HG03025 (cell line): ENCODE measurements around the gene SMIM32.

Experiments used
- ATAC-seq: cut with Tn5 transposase; IDR thresholded peaks from one replicate; pipeline ENCODE4 v1.9.1; 2021; ENCODE audit warnings: mild to moderate bottlenecking, moderate library complexity; ENCODE audit not compliant: unreplicated experiment, low FRiP score

The SMIM32 gene

DNA sequence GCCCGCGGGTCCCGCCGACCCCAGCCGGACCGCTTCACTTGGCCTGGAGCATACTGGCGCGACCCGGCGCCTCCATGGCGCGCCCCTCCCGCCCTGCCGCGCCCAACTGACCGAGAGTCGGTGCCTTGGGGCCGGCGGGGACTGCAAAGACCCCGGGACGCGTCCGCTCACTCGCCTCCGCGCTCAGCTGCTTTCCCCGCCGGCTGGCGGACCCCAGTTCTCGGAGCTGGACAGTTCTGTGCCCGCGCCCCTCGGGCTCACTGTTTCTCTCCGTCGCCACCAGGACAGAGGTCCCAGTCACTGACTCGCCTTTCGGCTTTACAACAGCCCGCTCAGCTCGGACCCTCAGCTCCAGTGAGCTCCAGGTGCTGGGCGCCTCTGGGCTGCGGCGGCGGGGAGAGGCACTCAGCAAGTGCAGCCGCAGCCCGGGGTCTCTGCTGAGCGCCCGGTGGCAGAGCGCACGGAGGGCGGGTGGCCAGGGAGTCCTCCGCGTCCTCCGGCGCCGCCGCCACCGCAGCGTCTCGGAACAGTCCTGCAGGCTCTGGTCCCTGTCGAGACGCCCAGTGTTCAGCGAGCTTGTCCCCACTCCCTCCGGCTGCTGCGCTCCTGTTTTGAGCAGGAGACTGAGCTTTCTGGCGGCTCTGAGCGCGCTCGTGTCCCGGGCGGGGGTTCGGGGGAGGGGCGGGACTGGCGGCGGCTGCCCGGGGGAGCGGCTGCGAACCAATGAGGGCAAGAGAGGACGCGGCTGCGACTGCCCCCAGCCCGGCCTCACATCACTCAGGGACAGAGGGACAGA, at the start of gene SMIM32:
Gene SMIM32 (minus strand): TSS at position 637 of the 796 bp plus-strand sequence. CDS start 638 bp downstream, outside the sequence.
- ATAC-seq = no peak

DNA sequence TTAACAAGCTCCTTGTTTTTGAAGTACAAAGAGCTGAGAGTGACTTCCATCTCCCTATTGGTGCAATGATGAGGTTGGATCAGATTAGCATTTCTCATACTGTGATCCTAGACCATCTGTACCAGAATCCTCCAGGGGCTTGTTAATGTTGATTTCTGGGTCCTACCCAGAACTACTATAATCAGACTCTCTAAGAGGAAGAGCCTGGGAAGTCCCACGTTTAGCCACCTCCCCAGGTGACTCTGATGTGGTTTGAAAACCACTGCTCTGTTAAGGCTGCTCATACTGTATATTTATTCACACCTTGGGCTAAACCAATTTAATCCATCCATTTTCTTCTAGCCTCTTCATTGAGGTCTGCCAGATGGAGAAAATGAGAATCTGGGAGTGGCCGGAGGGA, 49.6 kb upstream of the SMIM32 start:
- ATAC-seq = no peak

DNA sequence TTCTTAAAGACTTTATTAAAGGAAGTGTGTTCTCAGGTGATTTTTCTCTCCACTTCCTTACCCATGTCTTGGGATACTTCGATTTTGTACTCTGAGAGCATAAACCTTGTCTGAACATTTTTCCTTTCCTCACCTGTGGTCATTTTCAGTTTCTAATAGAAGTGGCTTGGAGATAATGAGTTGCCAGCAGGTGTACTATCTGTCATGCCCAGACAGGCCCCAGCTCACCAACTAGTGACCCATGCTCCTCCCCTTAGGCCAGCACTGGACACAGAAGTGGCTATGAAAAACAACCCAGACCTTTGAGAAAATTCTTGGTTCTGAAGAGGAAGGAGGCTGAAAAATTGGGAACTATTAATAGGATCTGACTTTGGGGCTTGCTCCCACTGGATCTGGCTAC, 49.2 kb upstream of the SMIM32 start:
- no peak for ATAC-seq

DNA sequence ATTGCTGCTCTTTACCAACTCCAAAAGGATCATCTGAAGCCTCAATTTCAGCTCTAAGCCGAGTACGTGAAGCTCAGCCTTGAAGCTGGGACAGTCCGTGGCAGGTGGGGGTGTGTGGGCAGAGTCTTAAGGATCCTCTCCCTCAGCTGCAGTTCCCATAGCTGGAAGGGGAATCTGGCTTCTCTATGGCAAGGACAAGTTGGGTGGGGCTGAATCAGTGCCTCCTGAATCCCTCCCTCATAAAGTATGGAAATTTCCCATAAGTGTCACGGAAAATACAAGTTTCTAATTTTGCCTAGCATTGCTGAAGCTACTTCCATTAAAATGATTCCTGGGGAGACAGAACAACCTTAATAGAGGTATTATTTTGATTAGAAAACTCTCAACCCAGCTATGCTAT, 47.9 kb upstream of the SMIM32 start:
- ATAC-seq = no peak

GRCh38 chr5:136236479-136237083, 43.6 kb upstream of the SMIM32 start:
- ATAC-seq = no peak

- no peak for ATAC-seq
Observed at GRCh38 chr5:136235321-136235720, 42.4 kb upstream of the SMIM32 start.

GRCh38 chr5:136232316-136232715, 39.4 kb upstream of the SMIM32 start:
- ATAC-seq = no peak

DNA sequence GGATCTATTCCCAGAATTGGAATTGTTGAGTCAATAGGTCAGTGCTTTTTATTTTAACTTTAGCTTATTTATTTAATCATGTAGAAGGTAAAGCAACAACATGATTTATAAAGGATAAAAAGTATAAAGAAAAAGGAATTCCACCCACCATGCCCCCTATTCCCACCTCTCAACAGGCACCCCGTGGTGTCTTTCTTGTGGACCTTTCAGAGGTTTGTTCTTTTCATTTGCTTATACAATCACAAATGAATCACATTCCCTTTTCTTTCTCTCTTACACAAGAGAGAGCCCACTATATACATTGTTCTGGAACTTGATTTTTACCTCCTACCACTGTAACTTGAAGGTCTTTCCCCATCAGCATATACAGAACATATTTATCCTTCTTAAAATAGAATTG, 37.2 kb upstream of the SMIM32 start:
- no peak for ATAC-seq

- no peak for ATAC-seq
Observed at GRCh38 chr5:136228136-136228757, 35.3 kb upstream of the SMIM32 start.

DNA sequence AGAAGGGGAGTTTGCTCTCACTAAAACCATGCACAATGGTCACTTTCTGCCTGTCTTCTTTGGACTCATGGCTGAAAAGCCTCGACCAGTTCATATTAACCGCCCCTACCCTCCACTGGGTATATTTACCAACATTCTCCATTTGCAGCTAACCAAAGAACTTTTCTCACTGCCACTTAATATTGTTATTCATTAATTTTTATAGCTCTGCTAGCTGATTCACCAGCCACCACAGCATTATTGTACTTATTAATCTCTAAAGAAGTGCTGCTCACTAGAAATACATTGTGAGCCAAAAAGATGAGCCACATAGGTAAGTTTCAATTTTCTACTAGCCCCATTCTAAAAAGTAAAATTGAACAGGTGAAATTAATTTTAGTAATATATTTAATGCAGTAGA, 33.4 kb upstream of the SMIM32 start:
- no peak for ATAC-seq

- ATAC-seq = no peak
Observed at GRCh38 chr5:136225796-136226195, 32.8 kb upstream of the SMIM32 start.

DNA sequence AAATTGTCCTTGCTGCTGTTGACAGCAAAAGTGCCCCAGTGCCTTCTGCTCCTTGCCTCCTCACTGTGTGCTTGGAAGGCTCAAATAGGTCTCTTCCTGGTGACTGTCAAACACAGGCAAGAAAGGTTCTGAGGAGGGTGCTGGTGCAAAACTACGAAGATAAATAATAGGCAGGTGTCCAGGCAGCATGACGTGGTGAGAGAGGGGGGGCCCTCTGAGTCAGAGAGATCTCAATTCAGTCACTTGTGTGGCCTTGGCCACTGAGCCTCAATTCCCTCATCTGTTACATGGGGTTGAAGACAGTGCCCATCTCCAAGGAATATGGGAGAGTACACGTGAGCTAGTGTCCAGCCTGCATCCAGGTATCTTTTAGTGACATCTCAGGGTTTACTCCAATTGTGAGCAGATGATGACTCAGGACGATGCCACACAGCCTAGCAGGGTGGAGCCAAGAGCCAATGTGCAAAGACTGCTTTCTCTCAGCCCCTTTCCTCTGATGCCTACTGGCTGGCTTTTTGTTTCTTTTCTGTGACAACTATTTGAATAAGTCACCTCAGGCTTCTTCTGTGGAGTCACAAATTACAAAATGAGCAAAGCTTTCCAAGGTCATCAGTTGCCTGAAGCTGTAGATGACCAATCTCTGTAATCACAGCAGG, 29.7 kb upstream of the SMIM32 start:
- ATAC-seq = no peak

DNA sequence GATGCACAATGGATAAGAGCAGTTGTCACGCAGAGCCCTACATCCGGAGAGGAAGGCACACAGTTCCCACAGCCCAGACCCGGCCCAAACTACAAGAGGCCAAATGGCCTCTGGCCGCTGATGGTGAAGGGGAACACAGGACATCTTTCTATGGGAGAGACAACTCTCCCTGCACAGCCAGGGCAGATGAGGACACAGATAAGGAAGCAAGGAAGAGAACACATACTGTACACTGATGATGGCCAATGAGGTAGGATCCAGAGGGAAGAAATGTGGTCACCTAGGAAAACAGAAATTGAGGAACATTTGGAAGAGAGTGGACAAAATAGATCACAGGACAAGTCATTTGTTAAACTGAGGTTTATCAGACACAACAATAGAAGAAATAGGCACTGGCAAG, 28.4 kb upstream of the SMIM32 start:
- ATAC-seq = no peak

GRCh38 chr5:136216230-136216629, 23.3 kb upstream of the SMIM32 start:
- ATAC-seq = no peak

- no peak for ATAC-seq
Observed at GRCh38 chr5:136215812-136216211, 22.9 kb upstream of the SMIM32 start.

GRCh38 chr5:136213919-136214493, 21.0 kb upstream of the SMIM32 start:
- no peak for ATAC-seq

GRCh38 chr5:136212252-136212721, 19.3 kb upstream of the SMIM32 start:
- ATAC-seq = no peak

GRCh38 chr5:136211282-136212040, 18.5 kb upstream of the SMIM32 start:
- no peak for ATAC-seq

DNA sequence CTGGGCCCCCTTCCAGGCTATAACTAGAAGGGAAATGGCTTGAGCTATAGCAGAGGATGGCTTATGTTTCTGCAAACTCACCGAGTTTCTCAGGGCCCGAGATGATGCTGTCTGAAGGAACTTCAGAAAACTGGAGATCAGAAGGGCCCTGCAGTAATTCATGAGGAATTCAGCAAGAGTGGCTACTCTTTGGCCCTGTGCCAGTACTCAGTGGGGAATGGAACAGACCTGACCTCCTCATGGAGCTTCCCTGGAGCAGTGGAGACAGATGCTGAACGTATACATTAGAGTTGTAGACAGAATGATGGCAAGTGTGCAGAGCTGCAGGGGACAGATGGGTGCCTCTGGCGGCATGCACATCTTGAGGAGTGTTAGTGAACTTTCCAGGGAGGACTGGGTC, 17.3 kb upstream of the SMIM32 start:
- ATAC-seq = no peak

DNA sequence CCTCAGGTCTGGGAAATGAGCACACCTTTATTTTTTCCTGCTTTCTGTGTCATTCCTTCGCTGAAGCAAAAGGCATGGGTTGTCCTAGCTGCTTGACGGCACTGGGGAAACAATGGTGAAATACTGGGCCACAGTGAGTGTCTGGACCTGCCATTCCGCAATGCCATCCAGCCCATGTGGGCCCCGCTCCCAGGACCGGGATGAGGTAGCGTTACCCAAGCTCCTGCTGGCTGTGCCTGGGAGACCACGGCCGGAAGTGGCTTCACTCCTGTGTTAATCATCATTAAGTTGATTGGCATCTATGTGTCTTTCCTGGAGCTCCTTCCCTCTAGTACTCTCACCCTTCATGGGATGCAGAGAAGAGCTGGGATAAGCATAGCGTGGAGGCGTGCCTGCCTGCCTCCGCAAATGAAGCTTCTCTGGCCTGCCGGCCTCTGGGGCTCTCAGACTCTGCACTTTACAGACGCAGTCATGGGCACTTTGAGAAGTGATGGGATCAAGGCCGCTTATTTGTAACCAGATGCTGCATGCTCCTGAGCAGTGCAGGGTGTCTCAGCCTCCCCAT, 16.5 kb upstream of the SMIM32 start:
- ATAC-seq = no peak
